GM21367 (cell line): Measurements from ENCODE around the gene SIRT6.
A peak's percentile ranks its signal among the peaks of the same experiment; 100 is the strongest.
"Not testable (repeated sequence)": the region's sequence is repeated elsewhere in the genome, so short reads cannot be mapped to it uniquely, and the experiment has no call there.

Experiments used
- ATAC-seq: cut with Tn5 transposase; IDR thresholded peaks from one replicate; pipeline ENCODE4 v1.9.1; 2021; ENCODE audit not compliant: unreplicated experiment

The SIRT6 gene

GRCh38 chr19:4182084-4182810 is at the start of gene SIRT6, which contains the start of gene ANKRD24:
Gene SIRT6 (minus strand): TSS chr19:4182563. CDS start chr19:4182539, 24 bp downstream.
Gene ANKRD24 (plus strand): TSS chr19:4182689. CDS start chr19:4186426, 3,737 bp downstream.
- ATAC-seq, result peak; percentile 48

DNA sequence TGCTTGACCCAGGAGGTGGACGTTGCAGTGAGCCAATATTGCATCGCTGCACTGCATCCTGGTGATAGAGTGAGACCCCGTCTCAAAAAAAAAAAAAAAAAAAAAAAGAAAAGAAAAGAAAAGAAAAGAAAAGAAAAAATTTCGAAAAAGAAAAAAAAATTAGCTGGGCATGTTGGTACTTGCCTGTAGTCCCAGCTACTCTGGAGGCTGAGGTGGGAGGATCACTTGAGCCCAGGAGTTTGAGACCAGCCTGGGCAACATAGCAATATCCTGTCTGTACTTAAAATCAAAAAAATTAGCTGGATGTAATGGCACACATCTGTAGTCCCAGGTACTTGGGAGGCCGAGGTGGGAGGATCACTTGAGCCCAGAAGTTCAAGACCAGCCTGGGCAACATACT is 49.8 kb upstream of the SIRT6 start:
- not testable (repeated sequence) for ATAC-seq

DNA sequence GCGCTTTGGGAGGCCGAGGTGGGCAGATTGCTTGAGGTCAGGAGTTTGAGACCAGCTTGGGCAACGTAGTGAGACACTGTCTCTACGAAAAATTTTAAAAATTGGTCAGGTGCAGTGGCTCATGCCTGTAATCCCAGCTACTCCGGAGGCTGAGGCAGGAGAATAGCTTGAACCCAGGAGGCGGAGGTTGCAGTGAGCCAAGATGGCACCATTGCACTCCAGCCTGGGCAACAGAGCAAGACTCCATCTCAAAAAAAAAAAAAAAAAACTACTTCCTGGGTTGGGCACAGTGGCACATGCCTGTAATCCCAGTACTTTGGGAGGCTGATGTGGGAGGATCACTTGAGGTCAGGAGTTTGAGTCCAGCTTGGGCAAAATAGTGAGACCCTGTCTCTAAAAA is 49.2 kb upstream of the SIRT6 start:
- not testable (repeated sequence) for ATAC-seq

- ATAC-seq, result not testable (repeated sequence)
Measured at GRCh38 chr19:4230237-4230636, 47.9 kb upstream of the SIRT6 start.

GRCh38 chr19:4229179-4229931 is 47.0 kb upstream of the SIRT6 start, which contains the start of gene EBI3:
Gene EBI3 (plus strand): TSS chr19:4229523. CDS start chr19:4229551, 28 bp downstream.
- no peak for ATAC-seq

DNA sequence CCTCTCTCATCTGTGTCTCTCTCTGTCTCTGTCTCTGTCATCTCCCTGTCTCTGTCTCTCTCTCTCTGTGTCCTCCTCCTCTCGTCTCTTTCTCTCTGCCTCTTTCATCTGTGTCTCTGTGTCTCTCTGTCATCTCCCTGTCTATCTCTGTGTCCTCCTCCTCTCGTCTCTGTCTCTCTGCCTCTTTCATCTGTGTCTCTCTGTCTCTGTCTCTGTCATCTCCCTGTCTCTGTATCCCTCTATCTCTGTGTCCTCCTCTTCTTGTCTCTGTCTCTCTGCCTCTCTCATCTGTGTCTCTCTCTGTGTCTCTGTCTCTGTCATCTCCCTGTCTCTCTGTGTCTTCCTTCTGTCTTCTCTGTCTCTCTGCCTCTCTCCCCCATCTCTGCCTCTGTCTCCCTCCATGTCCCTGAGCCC is 46.4 kb upstream of the SIRT6 start:
- no peak for ATAC-seq

DNA sequence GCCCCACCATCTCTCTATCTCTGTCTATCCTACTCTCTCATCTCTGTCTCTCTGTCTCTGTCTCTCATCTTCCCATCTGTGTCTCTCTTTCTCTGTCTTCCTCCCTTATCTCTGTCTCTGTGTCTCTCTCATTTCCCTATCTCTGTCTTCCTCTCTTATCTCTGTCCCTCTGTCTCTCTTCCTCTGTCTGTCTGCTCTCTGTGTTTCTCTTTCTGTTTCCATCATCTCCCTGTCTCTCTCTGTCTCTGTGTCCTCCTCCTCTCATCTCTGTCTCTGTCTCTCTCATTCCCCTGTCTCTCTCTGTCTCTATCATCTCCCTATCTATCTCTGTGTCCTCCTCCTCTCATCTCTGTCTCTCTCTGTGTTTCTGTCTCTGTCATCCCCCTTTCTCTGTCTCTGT is 45.4 kb upstream of the SIRT6 start:
- no peak for ATAC-seq

GRCh38 chr19:4225885-4226284 is 43.5 kb upstream of the SIRT6 start:
- ATAC-seq, result no peak

DNA sequence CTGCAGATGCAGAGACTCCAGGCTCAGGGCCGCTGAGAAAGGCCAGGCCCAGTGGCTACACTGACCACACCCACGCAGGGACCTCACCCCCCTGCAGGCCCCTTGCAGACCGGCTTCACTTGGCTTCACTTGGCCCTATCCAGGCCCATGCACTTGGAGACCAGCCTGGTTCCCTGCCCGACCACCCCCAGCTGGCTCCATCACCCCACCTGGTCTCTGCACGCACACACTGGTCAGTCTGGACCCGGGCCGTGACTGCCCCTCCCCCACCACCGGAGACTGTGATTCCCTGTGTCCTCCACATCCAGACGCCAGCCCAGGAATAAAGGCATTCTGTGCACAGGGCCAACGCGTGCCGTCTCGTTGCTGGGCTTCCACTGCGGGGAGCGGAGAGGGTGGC is 42.1 kb upstream of the SIRT6 start:
- no peak for ATAC-seq

DNA sequence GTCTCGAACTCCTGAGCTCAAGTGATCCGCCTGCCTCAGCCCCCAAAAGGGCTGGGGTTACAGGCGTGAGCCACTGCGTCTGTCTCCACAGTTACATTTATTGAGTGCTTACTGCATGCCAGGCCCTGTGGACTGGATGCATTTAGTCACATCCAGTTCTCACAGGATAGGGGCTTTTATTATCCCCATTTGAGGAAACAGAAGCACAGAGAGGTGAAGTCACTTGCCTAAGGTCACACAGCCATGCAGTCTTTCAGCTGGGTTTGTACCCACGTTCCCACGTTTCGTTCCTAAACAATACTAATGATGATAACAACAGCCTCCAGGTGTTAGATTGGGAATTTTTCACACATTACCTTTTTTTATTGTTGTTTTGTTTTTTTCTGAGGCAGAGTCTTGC is 37.8 kb upstream of the SIRT6 start:
- no peak for ATAC-seq

GRCh38 chr19:4218523-4218922 is 36.2 kb upstream of the SIRT6 start:
- not testable (repeated sequence) for ATAC-seq

DNA sequence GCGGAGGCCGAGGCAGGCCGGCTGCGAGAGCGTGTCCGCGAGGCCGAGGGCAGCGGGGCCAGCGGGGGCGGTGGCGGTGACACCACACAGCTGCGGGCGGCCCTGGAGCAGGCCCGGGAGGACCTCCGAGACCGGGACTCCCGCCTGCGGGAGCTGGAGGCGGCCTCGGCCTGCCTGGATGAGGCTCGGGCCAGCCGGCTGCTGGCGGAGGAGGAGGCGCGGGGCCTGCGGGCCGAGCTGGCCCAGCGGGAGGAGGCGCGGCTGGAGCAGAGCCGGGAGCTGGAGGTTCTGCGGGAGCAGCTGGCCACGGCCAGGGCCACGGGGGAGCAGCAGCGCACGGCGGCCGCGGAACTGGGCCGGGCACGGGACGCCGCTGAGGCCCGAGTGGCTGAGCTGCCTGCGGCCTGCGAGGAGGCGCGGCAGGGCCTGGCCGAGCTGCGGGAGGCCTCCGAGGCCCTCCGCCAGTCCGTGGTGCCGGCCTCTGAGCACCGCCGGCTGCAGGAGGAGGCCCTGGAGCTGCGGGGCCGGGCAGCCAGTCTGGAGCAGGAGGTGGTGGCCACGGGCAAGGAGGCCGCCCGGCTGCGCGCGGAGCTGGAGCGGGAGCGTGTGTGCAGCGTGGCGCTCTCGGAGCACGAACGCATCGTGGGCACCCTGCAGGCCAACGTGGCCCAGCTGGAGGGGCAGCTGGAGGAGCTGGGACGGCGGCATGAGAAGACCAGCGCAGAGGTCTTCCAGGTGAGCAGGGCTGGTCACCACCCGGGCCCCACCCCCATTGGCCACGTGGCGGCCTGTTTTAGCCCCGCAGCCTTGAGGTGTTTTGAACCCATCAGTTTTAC is 35.3 kb upstream of the SIRT6 start:
- no peak for ATAC-seq

GRCh38 chr19:4216846-4217245 is 34.5 kb upstream of the SIRT6 start:
- no peak for ATAC-seq

GRCh38 chr19:4215807-4216206 is 33.4 kb upstream of the SIRT6 start:
- no peak for ATAC-seq

- ATAC-seq, result no peak
Measured at GRCh38 chr19:4213116-4213515, 30.8 kb upstream of the SIRT6 start.

DNA sequence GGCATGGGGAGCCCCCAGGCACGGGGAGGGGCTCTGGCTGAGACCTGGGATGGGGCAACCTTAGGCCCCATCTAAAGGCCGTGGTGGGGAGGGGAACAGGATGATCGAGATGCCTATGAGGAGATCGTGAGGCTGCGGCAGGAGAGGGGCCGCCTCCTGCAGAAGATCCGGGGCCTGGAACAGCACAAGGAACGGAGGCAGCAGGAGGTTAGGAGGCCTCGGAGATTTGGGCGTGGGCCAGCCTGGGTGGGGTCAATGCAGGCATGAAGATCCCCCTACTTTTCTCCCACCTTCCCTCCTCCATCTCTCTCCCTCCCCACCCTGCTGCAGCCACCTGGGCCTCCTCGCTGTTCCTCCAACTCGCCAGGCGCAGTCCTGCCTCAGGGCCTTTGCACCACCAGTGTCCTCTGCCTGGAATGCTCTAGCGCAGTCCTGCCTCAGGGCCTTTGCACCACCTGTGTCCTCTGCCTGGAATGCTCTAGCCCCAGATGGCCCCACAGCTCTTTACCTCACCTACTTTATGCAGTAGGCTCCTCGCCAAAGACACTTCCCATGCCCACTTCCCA is 27.9 kb upstream of the SIRT6 start:
- no peak for ATAC-seq

DNA sequence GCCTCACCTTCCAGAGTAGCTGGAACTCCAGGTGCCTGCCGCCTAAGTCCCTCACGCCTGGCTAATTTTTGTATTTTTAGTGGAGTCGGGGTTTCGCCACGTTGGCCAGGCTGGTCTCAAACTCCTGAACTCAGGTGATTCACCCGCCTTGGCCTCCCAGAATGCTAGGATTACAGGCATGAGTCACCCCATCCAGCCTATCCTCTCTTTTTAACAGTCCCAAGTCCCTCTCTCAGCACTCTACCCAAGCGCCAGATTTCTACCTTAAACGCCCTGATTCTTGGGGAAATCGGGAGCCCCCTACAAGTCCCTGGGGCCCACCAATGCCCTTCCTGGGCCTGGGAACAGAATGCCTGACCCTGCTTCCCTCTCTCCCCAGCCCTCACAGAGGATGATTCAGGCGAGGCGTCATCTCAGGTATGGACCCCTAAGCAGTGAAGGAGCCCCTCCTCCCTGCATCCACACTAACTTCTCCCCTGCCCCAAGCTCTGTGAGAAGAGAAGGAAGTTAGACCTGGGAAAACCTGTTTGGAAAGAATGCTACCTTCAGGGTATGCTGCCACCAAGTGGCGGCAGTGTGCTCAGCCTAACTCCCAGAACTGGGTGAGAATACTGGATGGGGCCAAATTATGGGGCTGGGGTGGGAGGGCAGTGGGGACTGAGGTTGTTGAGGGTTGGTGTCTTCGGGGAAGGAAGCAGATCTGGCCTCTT is 26.2 kb upstream of the SIRT6 start:
- ATAC-seq, result no peak

GRCh38 chr19:4206818-4207484 is 24.6 kb upstream of the SIRT6 start:
- no peak for ATAC-seq

- no peak for ATAC-seq
Measured at GRCh38 chr19:4201798-4202197, 19.4 kb upstream of the SIRT6 start.
